HL-60 (cell line): Measurements from ENCODE around the gene KMT2E.

ENCODE experiments used
- DNase-seq, 2 experiments: peaks; one replicate each; pipeline ENCODE4 v3.0.0-alpha.2; 2010 to 2020; ENCODE audit warnings: low read depth in 1 of 2, low spot score in 1 of 2
- H3K27ac ChIP-seq: fragments of 250-450 bp; sonication (Bioruptor Pico); replicated peaks from 2 replicates; pipeline ENCODE4 v1.5.1; 2020; ENCODE audit warnings: mild to moderate bottlenecking, moderate library complexity
- H3K27me3 ChIP-seq: fragments of 250-450 bp; sonication (Bioruptor Pico); 2 replicates; pipeline ENCODE4 v1.5.1; 2021; ENCODE audit warnings: mild to moderate bottlenecking, moderate library complexity; ENCODE audit not compliant: insufficient read depth, poor library complexity, severe bottlenecking
- H3K4me3 ChIP-seq: replicated peaks from 2 replicates; pipeline ENCODE4 v1.5.1; 2011; ENCODE audit warnings: mild to moderate bottlenecking, control low read depth, low read length; ENCODE audit not compliant: insufficient read depth
- GABPA ChIP-seq: IDR thresholded peaks from 2 replicates; pipeline ENCODE4 v1.6.1; 2012; ENCODE audit warnings: low read depth
- POLR2AphosphoS5 ChIP-seq: IDR thresholded peaks from 2 replicates; pipeline ENCODE4 v1.6.1; 2012; ENCODE audit warnings: low read depth
- SPI1 ChIP-seq: IDR thresholded peaks from 2 replicates; pipeline ENCODE4 v1.6.1; 2012; ENCODE audit warnings: low read depth, mild to moderate bottlenecking, borderline replicate concordance
- TF ChIP-seq, protein P1 (sequence below): IDR thresholded peaks from one replicate; pipeline ENCODE4 v1.5.1; 2011; ENCODE audit warnings: low read length, control low read depth, inconsistent platforms; ENCODE audit not compliant: insufficient read depth
- TF ChIP-seq, protein P2 (sequence below): IDR thresholded peaks from 2 replicates; pipeline ENCODE4 v1.6.1; 2012; ENCODE audit warnings: low read depth; ENCODE audit not compliant: insufficient replicate concordance

KMT2E gene

DNA sequence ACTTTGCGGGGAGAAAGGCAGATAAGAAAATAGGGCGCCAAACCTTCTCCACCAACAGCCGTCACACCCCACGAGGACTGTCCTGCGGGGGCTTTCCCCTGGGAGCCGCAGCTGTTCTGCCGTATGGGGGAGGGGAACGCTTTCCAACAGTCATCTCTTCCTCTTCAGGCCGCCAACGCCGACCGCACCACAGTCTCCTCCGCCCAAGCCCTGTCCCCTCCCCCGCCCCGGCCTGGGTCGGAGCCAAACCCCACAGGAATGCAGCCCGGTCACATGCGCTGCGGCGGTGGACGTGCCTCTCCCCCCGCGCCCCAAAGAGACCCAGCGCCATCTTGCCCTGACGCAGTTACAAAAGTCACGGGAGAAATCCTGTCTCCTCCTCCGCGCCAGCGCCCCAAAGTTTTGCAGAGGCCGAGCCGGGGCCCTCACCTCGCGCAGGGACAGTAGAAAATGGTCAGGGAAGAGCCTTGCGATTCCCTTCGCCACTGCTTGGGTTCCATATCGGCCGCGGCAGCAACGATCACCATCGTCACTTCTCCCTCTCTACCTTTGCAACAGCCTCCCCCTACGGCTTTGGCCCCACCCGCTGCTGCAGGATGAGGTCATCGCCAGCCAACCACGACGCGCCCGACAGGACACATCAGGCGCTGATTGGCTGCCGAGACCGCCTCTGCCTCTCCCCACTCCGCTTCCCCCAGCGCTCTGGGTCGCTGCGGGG lies 1.3 kb upstream of the KMT2E start:
- Histone ChIP-seq H3K27ac (peak overlapping the region; percentile 100), H3K4me3 (peak overlapping the region; percentile 61), H3K27me3 (no peaks in the 10 kb centered on the region)
- TF ChIP-seq, protein P1, sequence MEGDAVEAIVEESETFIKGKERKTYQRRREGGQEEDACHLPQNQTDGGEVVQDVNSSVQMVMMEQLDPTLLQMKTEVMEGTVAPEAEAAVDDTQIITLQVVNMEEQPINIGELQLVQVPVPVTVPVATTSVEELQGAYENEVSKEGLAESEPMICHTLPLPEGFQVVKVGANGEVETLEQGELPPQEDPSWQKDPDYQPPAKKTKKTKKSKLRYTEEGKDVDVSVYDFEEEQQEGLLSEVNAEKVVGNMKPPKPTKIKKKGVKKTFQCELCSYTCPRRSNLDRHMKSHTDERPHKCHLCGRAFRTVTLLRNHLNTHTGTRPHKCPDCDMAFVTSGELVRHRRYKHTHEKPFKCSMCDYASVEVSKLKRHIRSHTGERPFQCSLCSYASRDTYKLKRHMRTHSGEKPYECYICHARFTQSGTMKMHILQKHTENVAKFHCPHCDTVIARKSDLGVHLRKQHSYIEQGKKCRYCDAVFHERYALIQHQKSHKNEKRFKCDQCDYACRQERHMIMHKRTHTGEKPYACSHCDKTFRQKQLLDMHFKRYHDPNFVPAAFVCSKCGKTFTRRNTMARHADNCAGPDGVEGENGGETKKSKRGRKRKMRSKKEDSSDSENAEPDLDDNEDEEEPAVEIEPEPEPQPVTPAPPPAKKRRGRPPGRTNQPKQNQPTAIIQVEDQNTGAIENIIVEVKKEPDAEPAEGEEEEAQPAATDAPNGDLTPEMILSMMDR = no peak
- peak; percentile 98 for TF ChIP-seq POLR2AphosphoS5
- TF ChIP-seq, protein P2, sequence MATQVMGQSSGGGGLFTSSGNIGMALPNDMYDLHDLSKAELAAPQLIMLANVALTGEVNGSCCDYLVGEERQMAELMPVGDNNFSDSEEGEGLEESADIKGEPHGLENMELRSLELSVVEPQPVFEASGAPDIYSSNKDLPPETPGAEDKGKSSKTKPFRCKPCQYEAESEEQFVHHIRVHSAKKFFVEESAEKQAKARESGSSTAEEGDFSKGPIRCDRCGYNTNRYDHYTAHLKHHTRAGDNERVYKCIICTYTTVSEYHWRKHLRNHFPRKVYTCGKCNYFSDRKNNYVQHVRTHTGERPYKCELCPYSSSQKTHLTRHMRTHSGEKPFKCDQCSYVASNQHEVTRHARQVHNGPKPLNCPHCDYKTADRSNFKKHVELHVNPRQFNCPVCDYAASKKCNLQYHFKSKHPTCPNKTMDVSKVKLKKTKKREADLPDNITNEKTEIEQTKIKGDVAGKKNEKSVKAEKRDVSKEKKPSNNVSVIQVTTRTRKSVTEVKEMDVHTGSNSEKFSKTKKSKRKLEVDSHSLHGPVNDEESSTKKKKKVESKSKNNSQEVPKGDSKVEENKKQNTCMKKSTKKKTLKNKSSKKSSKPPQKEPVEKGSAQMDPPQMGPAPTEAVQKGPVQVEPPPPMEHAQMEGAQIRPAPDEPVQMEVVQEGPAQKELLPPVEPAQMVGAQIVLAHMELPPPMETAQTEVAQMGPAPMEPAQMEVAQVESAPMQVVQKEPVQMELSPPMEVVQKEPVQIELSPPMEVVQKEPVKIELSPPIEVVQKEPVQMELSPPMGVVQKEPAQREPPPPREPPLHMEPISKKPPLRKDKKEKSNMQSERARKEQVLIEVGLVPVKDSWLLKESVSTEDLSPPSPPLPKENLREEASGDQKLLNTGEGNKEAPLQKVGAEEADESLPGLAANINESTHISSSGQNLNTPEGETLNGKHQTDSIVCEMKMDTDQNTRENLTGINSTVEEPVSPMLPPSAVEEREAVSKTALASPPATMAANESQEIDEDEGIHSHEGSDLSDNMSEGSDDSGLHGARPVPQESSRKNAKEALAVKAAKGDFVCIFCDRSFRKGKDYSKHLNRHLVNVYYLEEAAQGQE = peak; percentile 46
- TF ChIP-seq SPI1 = peak; percentile 46; the same call in 1 of the 2 replicates
- DNase-seq = peak; percentile 94 to 100

DNA sequence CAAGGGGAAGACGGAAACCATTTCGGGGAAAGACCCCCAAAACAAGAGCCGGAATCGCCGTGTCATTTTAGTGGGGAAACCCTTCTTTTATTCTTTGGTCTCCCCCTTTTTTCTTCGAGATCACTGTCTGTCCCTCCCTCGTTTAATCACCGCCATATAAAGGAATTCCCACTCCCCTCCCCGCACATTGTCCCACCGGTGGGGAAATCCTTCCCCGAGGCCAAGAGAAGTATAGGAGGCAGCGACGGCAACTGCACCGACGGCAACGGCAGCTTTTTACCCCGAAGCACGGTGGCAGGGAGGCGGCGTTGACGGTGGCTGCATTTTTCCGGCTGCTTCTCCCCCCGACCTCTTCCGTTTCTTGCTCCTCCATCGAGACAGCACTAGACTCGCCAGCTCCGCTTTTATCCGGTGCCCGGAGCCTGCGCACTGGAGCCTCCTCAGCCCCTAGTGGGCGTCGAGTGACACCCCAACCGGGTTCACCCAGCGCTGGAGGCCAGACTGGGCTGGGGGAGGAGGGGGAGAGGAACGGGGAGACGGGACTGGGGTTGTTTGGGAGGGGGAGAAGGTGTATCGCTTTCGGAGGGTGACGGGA lies 687 bp upstream of the KMT2E start:
- peak overlapping the region; percentile 61 for H3K4me3 ChIP-seq
- TF ChIP-seq, protein P1 = peak; percentile 58
- TF ChIP-seq POLR2AphosphoS5 = peak; percentile 70; the same call in 1 of the 2 replicates
- TF ChIP-seq SPI1 = no peak
- no peak for TF ChIP-seq GABPA
- TF ChIP-seq, protein P2 = peak; percentile 65
- peak overlapping the region; percentile 100 for H3K27ac ChIP-seq
- no peaks in the 10 kb centered on the region for H3K27me3 ChIP-seq
- DNase-seq = peak; percentile 82 to 96

DNA sequence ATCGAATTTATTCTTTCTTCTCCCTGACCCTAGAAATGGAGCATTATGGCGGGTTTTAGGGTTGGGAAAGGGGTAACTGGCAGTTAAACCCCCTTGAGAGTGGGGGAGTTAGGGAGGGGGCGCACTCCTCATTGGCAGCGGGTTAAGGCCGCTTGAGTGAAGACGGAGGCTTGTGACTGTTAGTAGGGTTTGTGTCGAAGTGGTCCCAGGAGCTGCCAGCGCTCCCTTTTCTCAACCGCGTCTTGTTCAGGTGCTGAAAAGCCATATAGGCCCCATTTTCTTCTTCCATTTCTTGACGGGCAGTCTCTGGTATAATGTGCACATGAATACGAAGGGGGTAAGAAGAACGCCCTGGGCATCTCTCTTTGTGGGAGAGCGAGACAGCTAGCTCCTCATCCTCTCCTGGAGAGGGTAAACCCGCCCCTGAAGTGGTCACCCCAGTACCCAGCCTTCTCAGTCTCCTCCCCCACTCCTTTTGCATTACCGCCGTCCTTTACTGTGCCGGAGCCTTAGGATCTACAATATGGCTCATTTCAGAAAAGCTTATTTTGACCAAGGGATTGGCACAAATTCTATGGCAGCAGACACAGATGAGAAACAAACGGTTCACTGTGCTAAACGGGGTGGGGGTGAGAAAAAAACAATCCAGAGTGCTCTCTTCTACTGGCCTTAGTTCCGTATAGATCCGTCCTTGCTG lies 836 bp downstream of the KMT2E start:
- Histone ChIP-seq H3K4me3 (peak overlapping the region; percentile 56), H3K27ac (peak overlapping the region; percentile 100), H3K27me3 (no peaks in the 10 kb centered on the region)
- no peak for TF ChIP-seq POLR2AphosphoS5
- TF ChIP-seq, protein P1 = no peak
- TF ChIP-seq, protein P2 = no peak
- no peak for TF ChIP-seq SPI1
- TF ChIP-seq GABPA = no peak
- DNase-seq = peak in 1 of 2 experiments; percentile 56
